Progenitor cell of endocrine pancreas (in vitro differentiated cells): ENCODE data around the gene MRNIP. TPM values are rescaled to one million over a fixed set of nuclear protein-coding genes. Genes with fewer than 3 reads are reported as not detected.

Experiments
- DNase-seq: peaks from one replicate; pipeline ENCODE4 v3.0.0; 2021; ENCODE audit warnings: low spot score; ENCODE audit not compliant: unreplicated experiment
- H3K27ac Mint-ChIP-seq: 2 replicates; pipeline ENCODE4 v1.8.0; 2021; ENCODE audit warnings: mild to moderate bottlenecking, moderate library complexity, mixed read lengths
- H3K27me3 Mint-ChIP-seq: 2 replicates; pipeline ENCODE4 v1.8.0; 2021; ENCODE audit warnings: mixed read lengths
- H3K36me3 Mint-ChIP-seq: 2 replicates; pipeline ENCODE4 v1.8.0; 2022; ENCODE audit warnings: mixed read lengths; ENCODE audit not compliant: insufficient read depth
- H3K4me1 Mint-ChIP-seq: 2 replicates; pipeline ENCODE4 v1.8.0; 2021; ENCODE audit warnings: low read depth, mixed read lengths
- H3K4me3 Mint-ChIP-seq: 2 replicates; pipeline ENCODE4 v1.8.0; 2021; ENCODE audit warnings: low read depth, mild to moderate bottlenecking, moderate library complexity, mixed read lengths
- H3K9me3 Mint-ChIP-seq: 2 replicates; pipeline ENCODE4 v1.8.0; 2021; ENCODE audit warnings: low read depth, mixed read lengths
- total RNA-seq: library from RNA; stranded (reverse); gene quantifications from 2 replicates; pipeline ENCODE4 v1.2.1, GENCODE V29; 2021
- TF ChIP-seq, protein P1 (sequence below): fragments of 200-600 bp; sonication (generic); IDR thresholded peaks from one replicate; pipeline ENCODE4 v1.5.0; 2021; ENCODE audit warnings: antibody characterized with exemption, mild to moderate bottlenecking; ENCODE audit not compliant: unreplicated experiment

The MRNIP gene
- total RNA-seq, 1 donor from 2014 or later, result 63.4 TPM

DNA sequence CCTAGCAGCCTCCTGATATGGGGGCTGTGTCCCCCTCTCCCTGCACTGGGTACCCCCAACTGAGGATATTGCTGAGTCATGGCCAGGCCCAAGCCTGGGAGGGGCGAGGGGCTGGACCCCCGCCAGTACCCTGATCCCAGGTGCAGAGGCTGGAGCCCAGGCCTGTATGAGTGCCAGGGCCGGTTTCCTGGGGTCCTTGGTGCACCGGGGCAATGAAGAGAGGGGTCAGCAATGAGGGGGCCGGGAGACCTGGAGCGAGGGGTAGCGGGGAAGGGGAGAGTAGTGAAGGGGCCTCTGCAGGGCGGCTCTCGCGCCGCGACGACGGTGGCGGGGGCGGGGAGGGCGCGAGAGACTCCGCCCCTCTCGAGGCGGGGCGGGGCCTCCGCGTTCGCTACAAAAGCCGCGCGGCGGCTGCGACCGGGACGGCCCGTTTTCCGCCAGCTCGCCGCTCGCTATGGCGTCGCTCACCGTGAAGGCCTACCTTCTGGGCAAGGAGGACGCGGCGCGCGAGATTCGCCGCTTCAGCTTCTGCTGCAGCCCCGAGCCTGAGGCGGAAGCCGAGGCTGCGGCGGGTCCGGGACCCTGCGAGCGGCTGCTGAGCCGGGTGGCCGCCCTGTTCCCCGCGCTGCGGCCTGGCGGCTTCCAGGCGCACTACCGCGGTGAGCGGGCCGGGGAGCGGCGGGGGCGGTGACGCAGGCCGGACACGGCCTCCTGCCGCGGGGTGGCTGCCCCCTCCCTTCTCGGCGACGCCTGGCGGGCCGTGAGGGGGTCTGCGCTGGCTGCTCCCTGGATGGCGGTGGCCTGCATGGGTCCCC lies 37.9 kb downstream of the MRNIP start, which contains the start of gene SQSTM1:
Gene SQSTM1 (plus strand): TSS at position 423 of the 815 bp plus-strand sequence. CDS start 32 bp downstream, at position 455.
- H3K9me3 Mint-ChIP-seq, result no peaks in the 10 kb centered on the region
- peaks cover 49% of the 10 kb centered on the region for H3K4me1 Mint-ChIP-seq
- H3K27me3 Mint-ChIP-seq, result peaks cover 1% of the 10 kb centered on the region
- DNase-seq, result peak; percentile 65
- peaks cover 18% of the 10 kb centered on the region for H3K36me3 Mint-ChIP-seq
- H3K27ac Mint-ChIP-seq, result peak within 1 kb of the TSS; percentile 97
- peak within 1 kb of the TSS; percentile 91 for H3K4me3 Mint-ChIP-seq
- TF ChIP-seq, protein P1, sequence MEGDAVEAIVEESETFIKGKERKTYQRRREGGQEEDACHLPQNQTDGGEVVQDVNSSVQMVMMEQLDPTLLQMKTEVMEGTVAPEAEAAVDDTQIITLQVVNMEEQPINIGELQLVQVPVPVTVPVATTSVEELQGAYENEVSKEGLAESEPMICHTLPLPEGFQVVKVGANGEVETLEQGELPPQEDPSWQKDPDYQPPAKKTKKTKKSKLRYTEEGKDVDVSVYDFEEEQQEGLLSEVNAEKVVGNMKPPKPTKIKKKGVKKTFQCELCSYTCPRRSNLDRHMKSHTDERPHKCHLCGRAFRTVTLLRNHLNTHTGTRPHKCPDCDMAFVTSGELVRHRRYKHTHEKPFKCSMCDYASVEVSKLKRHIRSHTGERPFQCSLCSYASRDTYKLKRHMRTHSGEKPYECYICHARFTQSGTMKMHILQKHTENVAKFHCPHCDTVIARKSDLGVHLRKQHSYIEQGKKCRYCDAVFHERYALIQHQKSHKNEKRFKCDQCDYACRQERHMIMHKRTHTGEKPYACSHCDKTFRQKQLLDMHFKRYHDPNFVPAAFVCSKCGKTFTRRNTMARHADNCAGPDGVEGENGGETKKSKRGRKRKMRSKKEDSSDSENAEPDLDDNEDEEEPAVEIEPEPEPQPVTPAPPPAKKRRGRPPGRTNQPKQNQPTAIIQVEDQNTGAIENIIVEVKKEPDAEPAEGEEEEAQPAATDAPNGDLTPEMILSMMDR, result peak; percentile 32

DNA sequence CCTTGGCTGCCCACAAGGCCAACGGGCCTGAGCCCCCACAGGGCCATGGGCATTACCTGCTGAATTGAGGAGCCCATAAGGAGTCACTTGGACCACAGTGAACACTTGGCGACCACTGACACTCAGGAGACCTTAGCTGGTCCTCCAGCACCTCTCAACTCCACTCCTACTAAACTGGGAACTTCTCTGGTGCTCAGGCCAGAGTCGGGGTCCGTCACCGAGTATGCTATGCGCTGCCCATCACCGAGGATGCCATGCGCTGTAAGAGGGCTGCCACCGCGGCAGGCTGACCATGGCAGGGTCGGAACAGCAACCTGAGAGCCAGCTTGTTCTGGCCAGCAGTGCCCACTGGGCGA lies 38.5 kb downstream of the MRNIP start:
- H3K27me3 Mint-ChIP-seq, result peaks cover 2% of the 10 kb centered on the region
- H3K4me3 Mint-ChIP-seq, result peak overlapping the region; percentile 71
- peaks cover 14% of the 10 kb centered on the region for H3K36me3 Mint-ChIP-seq
- DNase-seq, result no peak
- TF ChIP-seq, protein P1, result no peak
- H3K27ac Mint-ChIP-seq, result peak overlapping the region; percentile 97
- peaks cover 45% of the 10 kb centered on the region for H3K4me1 Mint-ChIP-seq
- H3K9me3 Mint-ChIP-seq, result no peaks in the 10 kb centered on the region

DNA sequence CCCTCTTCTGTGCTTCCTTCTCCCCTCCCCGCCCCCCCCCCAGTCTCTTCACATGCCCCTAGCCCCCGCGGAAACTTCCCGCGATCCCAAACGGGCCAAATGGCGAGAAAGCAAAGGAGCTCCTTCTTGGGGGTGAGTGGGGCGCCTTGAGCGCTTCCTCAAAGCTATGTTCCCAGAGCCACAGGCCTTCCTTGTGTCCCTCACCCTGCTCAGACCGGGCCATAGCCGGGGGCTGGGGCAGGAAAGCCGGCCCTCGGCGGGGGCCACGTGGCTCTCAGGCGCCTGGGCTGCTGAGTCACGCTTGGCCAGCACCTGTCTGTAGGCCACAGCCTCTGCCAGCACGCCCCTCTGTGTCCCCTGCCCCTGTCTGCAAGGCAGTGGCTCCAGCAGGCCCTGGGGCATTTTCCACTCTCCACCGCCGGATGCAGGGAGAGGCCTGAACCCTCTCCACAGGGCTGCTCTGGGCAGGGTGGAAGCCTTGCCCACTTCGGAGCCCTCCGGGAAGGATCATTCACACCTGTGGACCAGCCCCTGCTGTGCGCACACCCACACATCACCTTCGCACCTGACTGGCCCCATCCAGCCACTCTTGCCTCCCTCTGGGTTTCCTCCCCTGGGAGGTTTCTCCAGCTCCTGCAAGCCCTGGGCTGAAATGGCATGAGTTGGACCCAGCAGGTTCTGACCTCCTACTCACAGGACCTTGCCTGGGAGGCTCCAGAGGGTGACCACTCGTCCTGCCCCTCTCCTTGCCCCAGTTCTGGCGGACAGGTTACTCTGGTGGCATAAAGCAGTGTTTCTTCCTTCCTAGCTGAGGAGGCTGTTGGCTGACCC lies 39.1 kb downstream of the MRNIP start:
- Mint-ChIP-seq H3K36me3 (peaks cover 12% of the 10 kb centered on the region), H3K4me3 (peak overlapping the region; percentile 71), H3K9me3 (no peaks in the 10 kb centered on the region), H3K27me3 (peaks cover 2% of the 10 kb centered on the region), H3K27ac (peak overlapping the region; percentile 97), H3K4me1 (peaks cover 39% of the 10 kb centered on the region)
- TF ChIP-seq, protein P1, result no peak
- no peak for DNase-seq

DNA sequence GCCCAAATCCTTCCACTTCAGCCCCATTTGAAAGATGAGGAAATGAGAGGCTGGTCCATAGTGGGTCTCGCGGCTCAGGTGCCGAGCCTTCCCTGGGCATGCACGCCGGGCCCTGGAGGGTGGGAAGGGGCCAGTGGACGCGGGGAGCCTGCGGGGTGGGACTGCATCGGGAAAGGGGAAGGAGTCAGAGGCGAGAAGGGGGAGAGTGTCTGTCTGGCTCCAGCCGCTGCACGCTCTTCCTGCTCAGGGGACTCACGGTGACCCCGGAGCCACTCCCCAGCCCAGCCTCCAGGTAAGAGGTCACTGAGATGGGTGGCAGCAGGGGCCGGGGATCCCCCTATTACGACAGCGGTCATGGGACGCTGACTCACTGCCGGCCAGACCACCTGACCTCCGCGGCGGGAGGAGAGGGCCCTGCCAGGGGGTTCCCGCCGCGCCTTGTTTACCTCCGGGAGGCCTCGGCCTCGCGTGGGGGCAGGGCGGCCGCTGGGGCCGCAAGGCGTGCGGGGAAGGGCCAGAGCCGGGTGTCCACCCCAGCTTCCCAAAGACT lies 39.8 kb downstream of the MRNIP start:
- Mint-ChIP-seq H3K36me3 (peaks cover 9% of the 10 kb centered on the region), H3K4me1 (peaks cover 35% of the 10 kb centered on the region)
- peak; percentile 80 for DNase-seq

More for the DNA sequence above, 39.8 kb downstream of the MRNIP start:
- TF ChIP-seq, protein P1, result no peak
- no peaks in the 10 kb centered on the region for H3K9me3 Mint-ChIP-seq
- peaks cover 2% of the 10 kb centered on the region for H3K27me3 Mint-ChIP-seq
- peak overlapping the region; percentile 65 for H3K4me3 Mint-ChIP-seq
- H3K27ac Mint-ChIP-seq, result peak overlapping the region; percentile 96
